H9 (cell line): Measurements from ENCODE around the gene RAB22A. TPM values are rescaled to one million over a fixed set of nuclear protein-coding genes. Genes with fewer than 3 reads are reported as not detected.

Experiments
- DNase-seq: peaks from one replicate; pipeline ENCODE4 v3.0.0-alpha.2; 2017
- H2AFZ ChIP-seq: one replicate; pipeline ENCODE4 v1.6.1; 2013; ENCODE audit warnings: mild to moderate bottlenecking, low read length, control low read depth, moderate library complexity
- H2AK5ac ChIP-seq: 2 replicates; pipeline ENCODE4 v1.6.1; 2013; ENCODE audit warnings: low read length, control low read depth, mixed read lengths; ENCODE audit not compliant: insufficient read length
- H2BK120ac ChIP-seq: one replicate; pipeline ENCODE4 v1.6.1; 2013; ENCODE audit warnings: low read depth, mild to moderate bottlenecking, low read length, control low read depth, inconsistent platforms; ENCODE audit not compliant: poor library complexity, severe bottlenecking
- H2BK12ac ChIP-seq: 2 replicates; pipeline ENCODE4 v1.6.1; 2013; ENCODE audit warnings: low read length, control low read depth, mixed read lengths, low read depth; ENCODE audit not compliant: insufficient read length
- H2BK15ac ChIP-seq: 2 replicates; pipeline ENCODE4 v1.6.1; 2013; ENCODE audit warnings: low read depth, low read length, control low read depth
- H2BK20ac ChIP-seq: one replicate; pipeline ENCODE4 v1.6.1; 2013; ENCODE audit warnings: low read depth, mild to moderate bottlenecking, low read length, control low read depth, inconsistent platforms; ENCODE audit not compliant: poor library complexity, severe bottlenecking
- H2BK5ac ChIP-seq: 2 replicates; pipeline ENCODE4 v1.6.1; 2013; ENCODE audit warnings: low read length, control low read depth, mixed read lengths; ENCODE audit not compliant: insufficient read length
- H3K14ac ChIP-seq: 2 replicates; pipeline ENCODE4 v1.6.1; 2013; ENCODE audit warnings: low read length, control low read depth; ENCODE audit not compliant: insufficient read depth
- H3K18ac ChIP-seq: 2 replicates; pipeline ENCODE4 v1.6.1; 2013; ENCODE audit warnings: low read depth, mild to moderate bottlenecking, mixed read lengths, low read length, control low read depth; ENCODE audit not compliant: insufficient read length
- H3K23ac ChIP-seq: 2 replicates; pipeline ENCODE4 v1.6.1; 2013; ENCODE audit warnings: low read length, control low read depth, mixed read lengths, low read depth; ENCODE audit not compliant: insufficient read length
- H3K23me2 ChIP-seq: 2 replicates; pipeline ENCODE4 v1.6.1; 2013; ENCODE audit warnings: low read depth, mild to moderate bottlenecking, mixed read lengths, low read length, control low read depth; ENCODE audit not compliant: insufficient read length, poor library complexity, severe bottlenecking
- H3K27ac ChIP-seq: 2 replicates; pipeline ENCODE4 v1.5.1; 2013; ENCODE audit warnings: low read length, control low read depth, mixed read lengths, low read depth; ENCODE audit not compliant: insufficient read length
- H3K27me3 ChIP-seq: 2 replicates; pipeline ENCODE4 v1.6.1; 2013; ENCODE audit warnings: low read length, control low read depth, inconsistent platforms; ENCODE audit not compliant: insufficient read depth
- H3K4ac ChIP-seq: 2 replicates; pipeline ENCODE4 v1.6.1; 2013; ENCODE audit warnings: low read depth, mild to moderate bottlenecking, control low read depth, inconsistent platforms, low read length, moderate library complexity
- H3K4me1 ChIP-seq: 2 replicates; pipeline ENCODE4 v1.6.1; 2013; ENCODE audit warnings: low read length, control low read depth, inconsistent platforms; ENCODE audit not compliant: insufficient read depth
- H3K4me2 ChIP-seq: 2 replicates; pipeline ENCODE4 v1.6.1; 2013; ENCODE audit warnings: low read length, control low read depth, mixed read lengths; ENCODE audit not compliant: insufficient read length, insufficient read depth
- H3K56ac ChIP-seq: 2 replicates; pipeline ENCODE4 v1.6.1; 2013; ENCODE audit warnings: low read depth, mild to moderate bottlenecking, mixed read lengths, low read length, control low read depth; ENCODE audit not compliant: insufficient read length
- H3K79me1 ChIP-seq: 2 replicates; pipeline ENCODE4 v1.6.1; 2013; ENCODE audit warnings: low read depth, mild to moderate bottlenecking, moderate library complexity, low read length, control low read depth, inconsistent platforms; ENCODE audit not compliant: insufficient read depth, poor library complexity, severe bottlenecking
- H3K79me2 ChIP-seq: 2 replicates; pipeline ENCODE4 v1.6.1; 2013; ENCODE audit warnings: low read length, control low read depth, inconsistent platforms; ENCODE audit not compliant: insufficient read depth
- H3K9ac ChIP-seq: 2 replicates; pipeline ENCODE4 v1.6.1; 2013; ENCODE audit warnings: low read length, control low read depth, mixed read lengths; ENCODE audit not compliant: insufficient read length; ENCODE audit errors: extremely low read depth
- H3K9me3 ChIP-seq: one replicate; pipeline ENCODE4 v1.6.1; 2013; ENCODE audit warnings: low read depth, low read length, inconsistent platforms; ENCODE audit not compliant: control insufficient read depth
- H3T11ph ChIP-seq: one replicate; pipeline ENCODE4 v1.6.1; 2013; ENCODE audit warnings: mild to moderate bottlenecking, low read length, control low read depth, inconsistent platforms
- H4K20me1 ChIP-seq: one replicate; pipeline ENCODE4 v1.6.1; 2013; ENCODE audit not compliant: control insufficient read depth, insufficient read length, insufficient read depth
- H4K5ac ChIP-seq: 2 replicates; pipeline ENCODE4 v1.6.1; 2013; ENCODE audit warnings: low read depth, mild to moderate bottlenecking, mixed read lengths, low read length, control low read depth; ENCODE audit not compliant: insufficient read length
- H4K8ac ChIP-seq: replicated peaks from 2 replicates; pipeline ENCODE4 v1.6.1; 2013; ENCODE audit warnings: low read length, control low read depth, mixed read lengths, low read depth; ENCODE audit not compliant: insufficient read length
- H4K91ac ChIP-seq: 2 replicates; pipeline ENCODE4 v1.6.1; 2013; ENCODE audit warnings: low read depth, mild to moderate bottlenecking, moderate library complexity, mixed read lengths, low read length, control low read depth; ENCODE audit not compliant: insufficient read length
- H3K27ac Mint-ChIP-seq, 3 experiments: 2 replicates in 2 of 3; 3 replicates in 1 of 3; pipeline ENCODE4 v1.8.0; 2020 to 2021; ENCODE audit warnings: mixed read lengths in 3 of 3, mild to moderate bottlenecking in 1 of 3, moderate library complexity in 1 of 3
- H3K27me3 Mint-ChIP-seq: 2 replicates; pipeline ENCODE4 v1.8.0; 2021; ENCODE audit warnings: low read depth, mild to moderate bottlenecking, moderate library complexity, mixed read lengths
- H3K36me3 Mint-ChIP-seq, 3 experiments: 2 replicates in 2 of 3; 3 replicates in 1 of 3; pipeline ENCODE4 v1.8.0; 2020 to 2021; ENCODE audit warnings: low read depth in 3 of 3, mixed read lengths in 3 of 3; ENCODE audit not compliant: insufficient read depth in 1 of 3
- H3K4me1 Mint-ChIP-seq, 2 experiments: 2 replicates each; pipeline ENCODE4 v1.8.0; 2020; ENCODE audit warnings: mixed read lengths in 2 of 2
- H3K4me3 Mint-ChIP-seq, 2 experiments: 2 replicates in 1 of 2; 3 replicates in 1 of 2; pipeline ENCODE4 v1.8.0; 2020 to 2021; ENCODE audit warnings: mild to moderate bottlenecking in 2 of 2, mixed read lengths in 2 of 2, moderate library complexity in 1 of 2
- H3K9me3 Mint-ChIP-seq, 2 experiments: 2 replicates in 1 of 2; 3 replicates in 1 of 2; pipeline ENCODE4 v1.8.0; 2020; ENCODE audit warnings: mild to moderate bottlenecking in 2 of 2, mixed read lengths in 2 of 2, moderate library complexity in 1 of 2
- WGBS: extraction: QIAGEN DNeasy Blood & Tissue Kit; methylation state at CpG from one replicate; pipeline ENCODE4 v1.1.7; 2013; ENCODE audit warnings: missing lambda C conversion rate, low lambda C conversion rate, mixed read lengths; ENCODE audit not compliant: insufficient read length; ENCODE audit errors: extremely low coverage; 5-methylcytosine and 5-hydroxymethylcytosine counted together
- total RNA-seq: library from RNA; stranded (reverse); gene quantifications from 2 replicates; pipeline ENCODE4 v1.2.1, GENCODE V29; 2021
- TF ChIP-seq, protein P1 (sequence below): fragments of 200-600 bp; sonication (generic); conservative IDR thresholded peaks from 3 replicates; pipeline ENCODE4 v1.8.0; 2021; ENCODE audit warnings: antibody characterized with exemption, mild to moderate bottlenecking

RAB22A gene
- total RNA-seq, 1 experiment from 2014 or later = 6.3 TPM

DNA sequence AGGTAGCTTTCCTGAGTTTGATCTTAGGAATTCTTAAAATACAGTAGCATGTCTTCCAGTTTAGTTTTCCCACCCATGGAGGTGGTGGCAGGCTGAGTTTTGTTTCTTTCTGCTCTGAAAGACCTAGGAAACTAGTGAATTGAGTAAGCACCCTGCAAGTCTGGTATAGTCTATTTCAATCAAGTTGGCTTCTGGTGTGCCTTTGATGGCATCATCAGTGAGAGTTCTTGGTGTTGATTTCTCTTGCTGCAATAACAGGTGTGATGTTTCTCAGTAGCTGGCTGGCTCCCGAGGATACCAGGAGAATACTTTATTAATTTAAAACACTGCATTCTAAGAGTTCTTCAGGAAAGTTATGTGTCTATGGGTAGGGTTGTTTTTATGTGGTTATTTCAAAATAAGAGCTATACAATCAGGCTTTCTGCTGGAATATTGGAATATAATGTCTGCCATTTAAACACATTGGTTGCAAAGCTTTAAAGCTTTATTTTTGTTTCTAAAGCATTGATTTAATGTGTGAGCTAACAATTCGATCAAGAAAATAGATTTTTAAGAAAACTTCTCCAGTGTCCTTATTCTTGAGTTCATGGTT, 98.5 kb downstream of the RAB22A start:
- H3K4me1 Mint-ChIP-seq = peaks cover 26 to 29% of the 10 kb centered on the region in 2 experiments
- Histone ChIP-seq H3K56ac (no peak overlapping the region), H3K9me3 (no peaks in the 10 kb centered on the region), H3K27me3 (no peaks in the 10 kb centered on the region), H3K9ac (no peak overlapping the region), H4K8ac (no peak overlapping the region), H2BK12ac (no peak overlapping the region), H4K20me1 (no peaks in the 10 kb centered on the region), H3K4me1 (peaks cover 7% of the 10 kb centered on the region; the same call in 1 of the 2 replicates), H2BK15ac (no peak overlapping the region), H2AK5ac (no peak overlapping the region), H3K4ac (no peak overlapping the region), H3K23me2 (no peaks in the 10 kb centered on the region), H2BK120ac (no peak overlapping the region), H3K79me2 (peaks cover 25% of the 10 kb centered on the region), H4K91ac (no peak overlapping the region), H4K5ac (no peak overlapping the region), H2BK20ac (no peak overlapping the region), H3K79me1 (no peaks in the 10 kb centered on the region), H2BK5ac (no peak overlapping the region), H3K23ac (no peak overlapping the region), H3T11ph (no peak overlapping the region), H3K14ac (no peak overlapping the region), H3K4me2 (no peak overlapping the region), H3K18ac (no peak overlapping the region), H2AFZ (no peak overlapping the region), H3K27ac (peak overlapping the region; percentile 57)
- H3K27ac Mint-ChIP-seq = no peak overlapping the region
- H3K27me3 Mint-ChIP-seq = no peaks in the 10 kb centered on the region
- TF ChIP-seq, protein P1, sequence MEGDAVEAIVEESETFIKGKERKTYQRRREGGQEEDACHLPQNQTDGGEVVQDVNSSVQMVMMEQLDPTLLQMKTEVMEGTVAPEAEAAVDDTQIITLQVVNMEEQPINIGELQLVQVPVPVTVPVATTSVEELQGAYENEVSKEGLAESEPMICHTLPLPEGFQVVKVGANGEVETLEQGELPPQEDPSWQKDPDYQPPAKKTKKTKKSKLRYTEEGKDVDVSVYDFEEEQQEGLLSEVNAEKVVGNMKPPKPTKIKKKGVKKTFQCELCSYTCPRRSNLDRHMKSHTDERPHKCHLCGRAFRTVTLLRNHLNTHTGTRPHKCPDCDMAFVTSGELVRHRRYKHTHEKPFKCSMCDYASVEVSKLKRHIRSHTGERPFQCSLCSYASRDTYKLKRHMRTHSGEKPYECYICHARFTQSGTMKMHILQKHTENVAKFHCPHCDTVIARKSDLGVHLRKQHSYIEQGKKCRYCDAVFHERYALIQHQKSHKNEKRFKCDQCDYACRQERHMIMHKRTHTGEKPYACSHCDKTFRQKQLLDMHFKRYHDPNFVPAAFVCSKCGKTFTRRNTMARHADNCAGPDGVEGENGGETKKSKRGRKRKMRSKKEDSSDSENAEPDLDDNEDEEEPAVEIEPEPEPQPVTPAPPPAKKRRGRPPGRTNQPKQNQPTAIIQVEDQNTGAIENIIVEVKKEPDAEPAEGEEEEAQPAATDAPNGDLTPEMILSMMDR = no peak
- H3K9me3 Mint-ChIP-seq = peaks cover 0 to 10% of the 10 kb centered on the region in 2 experiments; a peak in 4 of 5 replicates
- WGBS = no CpG with 5 or more reads among the region's 2 CpGs
- H3K4me3 Mint-ChIP-seq = no peak overlapping the region; a peak in 1 of 5 replicates
- H3K36me3 Mint-ChIP-seq = peaks cover 5 to 9% (median 6%) of the 10 kb centered on the region in 3 experiments; a peak in 6 of 7 replicates
- no peak for DNase-seq
